KOPT-K1 (cell line): ENCODE measurements around the gene ZNF385B.
"Not testable (repeated sequence)": the region's sequence is repeated elsewhere in the genome, so short reads cannot be mapped to it uniquely, and the experiment has no call there.

Source experiments
- H3K27ac ChIP-seq: fragments of 200-600 bp; sonication (generic); 2 replicates; pipeline ENCODE4 v1.5.1; 2016; ENCODE audit warnings: antibody characterized with exemption, mild to moderate bottlenecking, low read depth, low read length; ENCODE audit not compliant: poor library complexity, severe bottlenecking
- H3K36me3 ChIP-seq: fragments of 200-600 bp; sonication (generic); 2 replicates; pipeline ENCODE4 v1.5.1; 2017; ENCODE audit warnings: antibody characterized with exemption, mild to moderate bottlenecking, low read length, moderate library complexity; ENCODE audit not compliant: insufficient read depth
- H3K9me3 ChIP-seq: fragments of 200-600 bp; sonication (generic); 2 replicates; pipeline ENCODE4 v1.5.1; 2017; ENCODE audit warnings: antibody characterized with exemption, low read length, mild to moderate bottlenecking; ENCODE audit not compliant: insufficient read depth, poor library complexity, severe bottlenecking

Gene ZNF385B

GRCh38 chr2:179800776-179801175 lies 60.6 kb downstream of the ZNF385B start:
- Histone ChIP-seq H3K9me3 (no peaks in the 10 kb centered on the region), H3K27ac (no peak overlapping the region), H3K36me3 (no peaks in the 10 kb centered on the region)

GRCh38 chr2:179796213-179797007 lies 65.0 kb downstream of the ZNF385B start:
- Histone ChIP-seq H3K9me3 (no peaks in the 10 kb centered on the region), H3K27ac (no peak overlapping the region), H3K36me3 (no peaks in the 10 kb centered on the region)

GRCh38 chr2:179793902-179794301 lies 67.5 kb downstream of the ZNF385B start:
- no peak overlapping the region for H3K27ac ChIP-seq
- no peaks in the 10 kb centered on the region for H3K36me3 ChIP-seq
- no peaks in the 10 kb centered on the region for H3K9me3 ChIP-seq

- Histone ChIP-seq H3K36me3 (no peaks in the 10 kb centered on the region), H3K27ac (no peak overlapping the region), H3K9me3 (no peaks in the 10 kb centered on the region)
Observed at GRCh38 chr2:179793238-179793637, 68.2 kb downstream of the ZNF385B start.

- no peaks in the 10 kb centered on the region for H3K9me3 ChIP-seq
- H3K36me3 ChIP-seq: no peaks in the 10 kb centered on the region
- H3K27ac ChIP-seq: no peak overlapping the region
Observed at GRCh38 chr2:179790235-179791217, 70.9 kb downstream of the ZNF385B start.

GRCh38 chr2:179788104-179788503 lies 73.3 kb downstream of the ZNF385B start:
- no peaks in the 10 kb centered on the region for H3K9me3 ChIP-seq
- no peaks in the 10 kb centered on the region for H3K36me3 ChIP-seq
- H3K27ac ChIP-seq: no peak overlapping the region

GRCh38 chr2:179787601-179788000 lies 73.8 kb downstream of the ZNF385B start:
- H3K27ac ChIP-seq: no peak overlapping the region
- no peaks in the 10 kb centered on the region for H3K36me3 ChIP-seq
- no peaks in the 10 kb centered on the region for H3K9me3 ChIP-seq

- Histone ChIP-seq H3K36me3 (no peaks in the 10 kb centered on the region), H3K27ac (no peak overlapping the region), H3K9me3 (no peaks in the 10 kb centered on the region)
Observed at GRCh38 chr2:179785902-179786301, 75.5 kb downstream of the ZNF385B start.

GRCh38 chr2:179782346-179782745 lies 79.1 kb downstream of the ZNF385B start:
- H3K9me3 ChIP-seq, H3K36me3 ChIP-seq, H3K27ac ChIP-seq: not testable (repeated sequence)

GRCh38 chr2:179773986-179774385 lies 87.4 kb downstream of the ZNF385B start:
- no peaks in the 10 kb centered on the region for H3K36me3 ChIP-seq
- H3K9me3 ChIP-seq: no peaks in the 10 kb centered on the region
- H3K27ac ChIP-seq: no peak overlapping the region

GRCh38 chr2:179772346-179772745 lies 89.1 kb downstream of the ZNF385B start:
- Histone ChIP-seq H3K9me3 (no peaks in the 10 kb centered on the region), H3K27ac (no peak overlapping the region), H3K36me3 (no peaks in the 10 kb centered on the region)

- no peak overlapping the region for H3K27ac ChIP-seq
- no peaks in the 10 kb centered on the region for H3K36me3 ChIP-seq
- no peaks in the 10 kb centered on the region for H3K9me3 ChIP-seq
Observed at GRCh38 chr2:179771791-179772190, 89.6 kb downstream of the ZNF385B start.

- H3K27ac ChIP-seq: no peak overlapping the region
- H3K36me3 ChIP-seq: no peaks in the 10 kb centered on the region
- H3K9me3 ChIP-seq: no peaks in the 10 kb centered on the region
Observed at GRCh38 chr2:179770029-179770428, 91.4 kb downstream of the ZNF385B start.

GRCh38 chr2:179769323-179769722 lies 92.1 kb downstream of the ZNF385B start:
- H3K9me3 ChIP-seq: no peaks in the 10 kb centered on the region
- H3K27ac ChIP-seq: no peak overlapping the region
- H3K36me3 ChIP-seq: no peaks in the 10 kb centered on the region

GRCh38 chr2:179768765-179769164 lies 92.6 kb downstream of the ZNF385B start:
- Histone ChIP-seq H3K9me3 (no peaks in the 10 kb centered on the region), H3K36me3 (no peaks in the 10 kb centered on the region), H3K27ac (no peak overlapping the region)
